GM18951 (cell line): ENCODE data around the gene RNU1-4.
"Not testable (repeated sequence)": the region's sequence is repeated elsewhere in the genome, so short reads cannot be mapped to it uniquely, and the experiment has no call there.

Experiments used
- POLR2A ChIP-seq: IDR thresholded peaks from 4 replicates; pipeline ENCODE4 v1.6.1; 2011; ENCODE audit warnings: mild to moderate bottlenecking; ENCODE audit not compliant: insufficient read length, insufficient read depth; ENCODE audit errors: extremely low read depth
- in situ Hi-C: fragments of 300-500 bp; cut with MboI; formaldehyde crosslinking; loops from one replicate; pipeline ENCODE4 v1.12.0; 2022; ENCODE audit warnings: low sequenced_read_pairs, mixed read lengths, inconsistent platforms; ENCODE audit not compliant: unreplicated experiment

The RNU1-4 gene

DNA sequence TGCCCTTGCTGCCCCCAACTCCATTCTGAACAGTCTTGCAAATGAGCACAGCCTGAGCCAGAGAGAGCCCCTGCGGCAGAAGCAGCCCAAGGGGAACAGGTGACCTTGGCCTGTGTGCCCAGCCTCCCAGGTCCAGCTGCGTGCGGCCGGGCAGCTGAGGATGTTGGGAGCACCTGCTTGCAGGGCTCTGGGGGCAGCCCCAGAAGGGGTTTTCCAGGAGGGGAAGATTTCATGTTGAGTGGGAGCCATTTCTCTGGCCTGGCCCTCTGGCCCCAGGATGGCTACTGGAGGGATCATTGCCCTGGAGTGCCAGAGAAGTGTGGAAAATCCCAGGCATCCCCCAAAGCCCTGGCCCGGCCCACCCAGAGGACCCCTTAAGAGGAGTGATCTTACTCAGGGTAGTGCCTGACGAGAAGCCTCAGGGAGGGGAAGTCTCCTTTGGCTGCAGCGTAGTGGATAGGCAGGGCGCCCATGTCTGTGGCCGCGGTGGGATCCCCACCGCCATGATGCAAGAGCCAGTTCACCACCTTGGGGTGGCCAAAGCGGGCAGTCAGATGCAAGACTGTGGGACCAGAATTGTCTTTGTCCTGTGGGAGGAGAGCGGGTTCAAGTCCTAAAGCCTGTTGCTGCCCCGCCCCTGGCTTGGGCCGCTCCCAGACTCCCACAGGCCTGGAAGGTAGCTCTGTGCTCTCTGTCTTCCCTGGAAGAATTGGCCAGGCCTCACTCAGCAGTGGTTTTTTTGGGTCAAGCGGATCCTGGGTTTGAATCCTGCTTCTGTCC is 20.6 kb upstream of the RNU1-4 start:
- in situ Hi-C loops: loop anchor here (5.0 to 25.0 kb wide), 2 partner anchors 107 to 163 kb away; partner anchors contain the start of gene NBPF1

DNA sequence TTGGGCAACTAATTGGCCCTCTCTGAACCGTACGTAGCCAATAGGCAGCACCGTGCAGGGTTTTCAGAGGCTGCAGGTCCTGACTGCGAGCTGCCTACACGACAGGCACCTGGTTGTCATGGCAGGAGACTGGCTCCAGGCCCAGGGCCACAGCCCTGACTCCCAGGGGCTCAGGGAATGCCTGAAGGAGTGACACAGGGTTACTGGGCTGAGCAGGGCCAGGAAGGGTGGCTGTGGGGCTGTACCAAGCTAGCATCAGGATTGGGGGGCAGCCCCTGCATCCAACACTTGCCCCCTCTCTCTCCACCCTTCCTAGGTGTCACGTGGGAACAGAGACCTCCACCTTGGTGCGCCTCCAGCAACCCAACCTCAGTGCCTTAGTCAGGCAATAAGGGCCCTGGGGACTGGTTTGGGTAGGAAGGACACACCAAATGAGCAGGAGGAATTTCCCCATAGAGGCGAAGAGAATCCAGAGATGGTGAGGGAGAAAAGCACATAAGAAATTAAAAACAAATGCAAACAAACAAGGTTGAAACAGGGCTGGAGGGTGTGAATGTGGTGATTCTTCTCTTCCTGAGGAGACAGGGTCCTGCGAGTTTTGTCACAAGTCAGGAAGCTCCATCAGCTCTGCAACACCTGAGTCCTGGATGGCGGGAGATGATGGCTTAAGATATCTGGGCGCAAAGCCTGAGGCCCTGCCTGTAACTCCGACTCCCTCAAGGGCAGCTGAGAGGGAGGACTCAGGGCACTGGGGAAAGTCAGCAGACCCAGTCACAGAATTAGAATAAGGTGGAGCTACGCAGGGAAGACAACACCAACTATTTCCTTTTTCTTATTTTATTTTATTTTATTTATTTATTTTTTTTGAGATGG is 19.7 kb upstream of the RNU1-4 start:
- in situ Hi-C loops: loop anchor here (5.0 to 25.0 kb wide), 2 partner anchors 108 to 162 kb away; partner anchors contain the start of gene NBPF1
- no peak for TF ChIP-seq POLR2A

More for the DNA sequence above, 20.6 kb upstream of the RNU1-4 start:
- TF ChIP-seq POLR2A: no peak

DNA sequence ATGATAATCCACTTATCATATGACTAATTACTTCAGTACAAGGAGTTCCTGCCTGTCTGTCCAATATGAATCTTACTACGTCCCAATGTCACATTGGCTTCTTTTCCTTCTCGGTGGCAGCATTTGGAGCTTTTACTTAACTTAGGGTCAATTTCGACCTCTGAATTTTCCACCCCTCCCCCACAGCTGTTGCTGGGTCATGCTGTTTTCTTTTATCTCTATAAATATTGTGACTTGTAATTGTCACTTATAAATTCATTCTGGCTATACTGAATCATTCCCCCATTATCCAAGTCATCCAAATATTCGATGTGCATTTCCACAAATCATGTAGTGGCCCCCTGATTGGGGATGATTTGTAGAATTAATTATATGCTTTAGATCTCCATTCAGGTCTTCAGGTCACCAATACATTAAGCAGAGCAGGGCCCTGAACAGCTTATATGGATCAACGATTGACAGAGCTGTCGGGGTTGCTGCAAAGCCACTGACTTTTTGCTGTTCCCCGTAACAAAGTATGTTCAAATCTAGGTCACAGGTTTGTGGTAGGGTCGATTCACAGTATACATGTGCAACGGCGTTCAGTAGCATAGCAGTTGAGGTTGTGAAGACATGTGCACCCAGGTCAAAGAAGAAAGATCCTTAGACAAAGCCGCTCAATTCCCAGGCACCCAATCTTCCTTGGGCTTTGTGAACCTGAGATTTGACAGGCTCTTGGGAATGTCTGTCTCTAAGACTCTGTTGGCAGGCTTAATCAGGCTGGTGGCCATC is 18.3 kb upstream of the RNU1-4 start:
- no peak for TF ChIP-seq POLR2A
- in situ Hi-C loops: loop anchor here (5.0 to 25.0 kb wide), 2 partner anchors 110 to 160 kb away; partner anchors contain the start of gene NBPF1

DNA sequence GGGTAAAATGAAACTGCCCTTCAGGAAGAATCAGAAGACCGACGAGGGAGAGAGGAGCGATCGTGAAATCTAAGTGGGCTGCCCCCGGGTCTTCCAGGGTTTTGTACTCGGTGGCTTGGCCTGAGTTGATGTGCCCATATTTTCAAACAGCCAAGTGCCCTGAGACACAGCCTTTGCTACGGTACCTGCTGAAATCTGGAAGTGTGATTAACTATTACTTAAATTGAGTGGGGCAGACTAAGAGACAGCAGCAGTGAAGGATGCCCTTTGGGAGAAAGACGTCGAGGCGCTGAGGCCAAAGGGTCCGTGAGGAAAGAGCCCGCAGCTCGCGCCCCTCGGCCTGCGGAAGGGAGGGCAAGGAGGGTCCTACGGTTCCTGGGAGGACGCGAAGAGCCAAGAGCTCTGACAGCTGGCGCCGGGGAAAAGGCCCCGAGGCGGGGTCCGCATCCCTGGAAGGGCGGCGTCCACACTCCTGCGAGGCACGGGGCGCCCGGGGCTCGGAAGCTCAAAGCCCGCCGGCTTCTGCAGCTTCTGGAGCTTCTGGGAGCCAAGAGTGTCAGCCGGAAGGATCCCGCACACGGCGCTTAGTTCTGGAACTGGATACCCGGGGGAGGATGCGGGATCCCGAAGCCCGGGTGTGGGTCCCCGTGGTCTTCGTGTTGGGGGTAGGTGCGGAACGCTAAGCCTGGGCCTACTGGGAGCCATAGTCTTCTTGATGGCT is 15.4 kb upstream of the RNU1-4 start:
- in situ Hi-C loops: loop anchor here (5.0 to 25.0 kb wide), 5 partner anchors 48 to 178 kb away; partner anchors contain the start of gene NBPF1
- no peak for TF ChIP-seq POLR2A

DNA sequence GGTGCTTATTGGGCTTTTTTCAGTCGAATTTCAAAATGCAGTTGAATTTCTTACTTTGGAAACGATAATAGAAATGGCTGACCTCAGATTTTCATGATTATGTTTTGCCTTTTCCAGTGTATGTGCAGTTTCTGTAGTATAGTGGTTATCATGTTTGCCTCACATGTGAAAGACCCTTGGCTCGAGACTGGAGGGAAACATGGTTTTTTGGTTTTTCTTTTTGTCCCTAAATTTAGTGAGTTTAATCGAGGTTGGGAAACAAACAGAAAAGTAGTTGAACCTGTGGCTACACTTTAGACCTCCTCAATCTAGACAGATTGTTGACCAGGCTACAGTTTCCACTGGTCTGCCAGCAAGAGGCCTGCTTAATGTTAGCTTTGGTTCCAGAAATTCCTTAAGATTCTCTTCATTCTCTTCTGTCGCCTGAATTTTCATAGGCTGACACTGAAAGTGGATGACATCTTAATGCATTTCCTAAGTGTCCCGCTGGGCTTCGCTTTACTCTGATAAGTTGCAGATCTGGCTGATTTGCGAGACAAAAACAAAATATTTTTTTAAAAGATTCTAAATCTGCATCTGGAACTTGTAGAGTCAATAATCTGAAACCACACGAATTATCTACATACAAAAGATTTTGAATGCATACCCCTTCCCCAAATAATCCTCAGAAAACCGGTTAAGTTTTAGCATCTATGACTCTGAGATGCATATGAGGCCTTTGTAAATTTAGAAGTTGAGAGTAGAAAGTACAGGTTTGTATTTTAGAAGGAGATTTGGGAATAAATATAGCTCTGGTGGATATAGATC is 14.7 kb upstream of the RNU1-4 start:
- in situ Hi-C loops: loop anchor here (5.0 kb wide), 3 partner anchors 48 to 178 kb away; no protein-coding TSS in a partner anchor

DNA sequence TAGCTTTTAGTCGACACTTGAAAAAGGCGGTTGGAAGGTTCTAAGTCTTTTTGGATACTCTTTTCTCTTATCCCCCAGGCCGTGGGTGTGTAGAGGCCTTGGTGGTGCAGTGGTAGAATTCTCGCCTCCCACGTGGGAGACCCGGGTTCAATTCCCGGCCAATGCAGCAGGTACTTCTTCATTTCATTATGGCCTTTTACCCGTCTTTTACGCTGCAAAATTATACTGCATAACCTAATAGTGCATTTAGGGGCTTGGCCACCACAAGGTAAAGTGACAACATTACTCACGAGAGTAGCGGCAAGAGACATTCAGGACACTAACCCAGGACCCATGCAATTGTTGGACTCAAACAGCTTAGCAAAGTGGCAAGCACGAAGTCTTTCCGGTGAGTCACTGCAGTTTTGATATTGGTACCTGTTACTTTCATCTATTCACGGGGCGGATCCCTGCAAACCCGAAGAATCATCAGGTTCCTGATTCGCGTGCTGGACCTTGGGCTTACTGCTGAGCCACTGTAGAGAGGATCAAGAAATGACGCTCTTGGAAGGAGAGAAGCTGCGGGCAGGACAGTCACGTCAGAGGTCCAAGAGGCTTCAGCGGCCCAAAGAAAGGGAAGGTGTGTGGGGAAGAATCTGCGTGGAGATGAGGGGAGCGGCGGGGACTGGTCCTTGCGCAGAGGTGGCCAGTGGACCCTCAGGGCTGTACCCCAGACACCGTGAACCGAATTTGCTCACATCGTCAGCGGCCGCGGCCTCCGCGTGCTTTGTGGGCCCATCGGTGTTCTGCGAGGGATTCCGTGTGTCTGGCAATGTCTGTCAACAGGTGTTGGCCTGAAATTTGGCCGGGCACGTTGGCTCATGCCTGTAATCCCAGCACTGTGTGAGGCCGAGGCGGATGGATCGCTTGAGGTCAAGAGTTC is 12.9 kb upstream of the RNU1-4 start:
- TF ChIP-seq POLR2A: no peak
- in situ Hi-C loops: loop anchor here (5.0 kb wide), 3 partner anchors 50 to 180 kb away; no protein-coding TSS in a partner anchor

DNA sequence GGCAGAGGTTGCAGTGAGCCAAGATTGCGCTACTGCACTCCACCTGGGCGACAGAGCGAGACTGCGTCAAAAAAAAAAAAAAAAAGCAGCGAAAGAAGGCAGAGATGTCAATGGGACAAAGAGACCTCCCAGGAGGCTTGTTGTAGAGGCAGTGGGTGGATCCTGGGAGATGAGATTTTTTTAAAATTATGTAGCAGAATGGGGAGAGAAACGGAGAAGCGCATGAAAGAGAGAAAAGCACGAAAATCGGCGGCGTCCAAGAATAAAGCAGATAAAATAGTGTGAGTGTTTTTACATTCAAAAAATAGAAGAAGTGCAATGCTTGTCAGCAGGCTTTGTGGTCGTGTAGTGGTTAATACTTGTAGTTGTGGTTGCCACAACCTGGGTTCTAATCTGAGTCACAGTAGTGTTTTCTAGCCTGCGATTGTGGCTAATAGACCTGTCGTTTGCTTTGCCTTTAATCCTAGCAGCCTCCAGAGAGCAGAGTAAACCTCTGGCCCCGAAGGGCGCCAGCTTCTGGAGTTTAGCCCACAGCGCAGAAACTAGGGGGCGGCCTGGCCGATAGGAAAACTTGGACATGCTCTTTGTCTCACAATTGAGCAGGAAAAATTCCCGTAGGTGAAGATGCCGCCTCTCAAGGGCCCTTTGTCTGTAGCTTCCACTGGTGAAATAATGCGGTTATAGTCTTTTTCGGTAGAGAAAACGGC is 11.9 kb upstream of the RNU1-4 start:
- in situ Hi-C loops: loop anchor here (5.0 kb wide), 3 partner anchors 51 to 181 kb away; no protein-coding TSS in a partner anchor

DNA sequence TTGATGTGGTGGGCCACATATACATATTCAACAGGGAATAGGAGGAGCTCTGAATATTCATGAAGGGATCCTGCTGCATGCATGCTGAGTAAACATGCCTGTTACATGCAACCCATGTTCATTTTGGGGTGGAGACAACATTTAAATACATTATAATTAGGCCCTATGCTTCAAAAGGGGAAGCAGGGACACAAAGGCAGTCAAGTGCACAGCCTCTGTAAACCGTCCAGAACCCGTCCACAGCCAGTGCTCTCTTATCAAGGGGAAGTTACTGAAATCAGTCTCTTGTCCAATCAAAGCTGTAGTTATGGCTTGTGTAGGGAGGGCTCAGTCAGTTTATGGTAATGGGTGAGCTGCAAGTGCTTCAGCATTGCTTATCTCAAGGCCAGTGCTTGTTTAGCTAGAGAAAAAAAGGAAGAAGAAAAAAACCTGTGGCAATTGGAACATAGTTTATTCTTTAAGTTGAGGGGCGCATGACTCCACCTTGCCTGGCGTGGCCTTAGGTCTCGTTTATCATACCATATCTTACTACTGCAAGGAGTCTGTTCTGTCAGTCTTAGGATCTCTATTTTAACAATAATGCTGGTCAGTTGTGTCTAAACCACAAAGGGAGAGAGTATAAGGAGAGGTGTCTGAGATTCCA is 7.9 kb upstream of the RNU1-4 start:
- in situ Hi-C loops: not testable (repeated sequence)

DNA sequence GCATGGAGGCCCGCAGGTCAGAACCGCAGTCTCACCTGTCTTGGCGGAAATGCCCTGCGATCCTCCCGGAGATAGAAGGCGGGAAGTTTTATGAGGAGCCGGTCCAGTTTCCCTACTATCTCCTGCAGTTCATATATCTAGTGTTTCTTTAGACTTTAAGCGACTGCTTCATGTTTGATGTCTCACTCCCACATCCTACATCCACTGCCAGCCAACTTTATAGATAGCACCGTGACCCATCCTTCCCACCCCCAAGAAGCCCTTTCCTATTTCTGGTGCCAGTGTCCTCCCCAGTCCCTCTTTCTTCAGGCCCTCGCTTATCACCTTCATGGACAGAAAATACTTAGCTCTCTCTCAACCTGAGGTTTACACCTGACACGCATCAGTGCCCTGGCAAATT is 914 bp downstream of the RNU1-4 start:
- in situ Hi-C loops: not testable (repeated sequence)

DNA sequence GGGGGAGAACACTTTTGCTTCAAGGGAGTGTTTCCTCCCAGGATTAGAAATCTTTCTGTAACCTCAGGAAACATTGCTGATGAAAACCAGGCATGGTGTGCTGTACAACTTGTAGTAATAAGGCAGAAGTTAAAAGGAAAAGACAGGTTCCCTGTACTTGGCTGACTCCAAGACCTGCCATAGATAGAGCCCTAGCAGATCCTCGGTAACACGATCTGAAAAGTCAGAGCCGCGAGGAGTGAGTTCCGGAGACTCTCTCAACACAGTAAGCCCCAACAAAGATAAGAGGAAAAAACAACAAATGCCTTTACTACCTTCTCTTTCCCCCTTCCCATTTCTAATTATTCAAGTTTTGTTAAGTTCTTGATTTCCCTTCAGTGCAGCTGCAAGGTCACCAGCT is 7.3 kb downstream of the RNU1-4 start:
- in situ Hi-C loops: not testable (repeated sequence)

DNA sequence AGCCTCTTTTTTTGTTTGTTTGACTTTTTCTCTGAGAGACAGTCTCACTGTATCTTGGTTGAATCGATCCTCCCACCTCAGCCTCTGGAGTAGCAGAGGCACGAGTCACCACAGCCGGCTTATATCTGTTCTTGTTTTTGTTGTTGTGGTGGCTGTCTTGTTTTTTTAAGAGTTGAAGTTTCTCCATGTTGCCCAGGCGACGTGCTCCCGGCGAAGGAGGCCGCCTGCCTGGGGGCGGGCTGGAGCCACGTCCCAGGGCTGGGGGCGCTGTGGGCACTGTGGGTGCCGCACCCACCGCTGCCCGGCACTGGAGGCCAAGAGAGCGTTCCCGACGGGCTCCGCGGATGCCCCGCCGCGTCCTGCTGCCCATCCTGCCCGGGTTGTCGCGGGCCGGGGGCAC is 8.4 kb downstream of the RNU1-4 start:
- in situ Hi-C loops: not testable (repeated sequence)

DNA sequence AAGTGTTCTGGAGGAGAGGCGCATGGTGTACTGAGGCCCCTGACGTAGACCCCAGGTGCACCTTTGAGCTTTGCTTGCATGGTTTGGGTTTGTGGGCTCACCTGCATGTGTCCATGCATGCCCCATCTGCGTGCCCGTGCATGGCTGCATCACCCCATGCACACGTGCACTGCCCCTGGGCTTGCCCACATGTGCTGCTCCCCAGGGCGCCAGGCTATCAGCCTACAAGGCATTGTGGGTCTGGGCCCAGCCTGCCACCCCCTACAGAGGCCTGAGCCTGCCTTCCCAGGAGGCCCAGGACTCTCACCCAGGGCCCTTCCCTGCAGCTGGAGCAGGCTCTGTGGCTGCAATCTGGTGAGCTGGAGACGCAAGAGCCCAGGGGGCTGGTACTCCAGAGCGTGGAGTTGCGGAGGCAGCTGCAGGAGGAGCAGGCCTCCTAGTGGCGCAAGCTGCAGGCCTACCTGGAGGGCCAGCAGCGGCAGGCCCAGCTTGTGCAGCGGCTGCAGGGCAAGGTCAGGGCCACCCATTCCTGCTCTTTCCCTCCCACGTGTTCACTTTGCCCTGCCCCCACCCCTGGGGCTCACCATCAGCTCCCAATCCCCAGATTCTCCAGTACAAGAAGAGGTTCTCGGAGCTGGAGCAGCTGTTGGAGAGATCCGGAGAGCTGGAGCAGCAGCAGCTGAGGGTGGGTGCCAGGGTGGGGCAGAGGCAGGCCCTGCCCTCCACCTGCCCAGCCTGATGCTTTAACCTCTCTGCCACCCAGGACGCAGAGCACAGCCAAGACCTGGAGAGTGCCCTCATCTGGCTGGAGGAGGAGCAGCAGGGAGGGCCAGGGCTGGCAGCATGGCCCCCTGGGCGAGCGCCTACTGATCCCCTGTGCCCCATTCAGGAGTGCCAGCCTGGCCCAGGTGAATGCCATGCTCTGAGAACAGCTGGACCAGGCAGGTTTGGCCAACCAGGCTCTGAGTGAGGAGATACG is 9.9 kb downstream of the RNU1-4 start:
- in situ Hi-C loops: not testable (repeated sequence)

DNA sequence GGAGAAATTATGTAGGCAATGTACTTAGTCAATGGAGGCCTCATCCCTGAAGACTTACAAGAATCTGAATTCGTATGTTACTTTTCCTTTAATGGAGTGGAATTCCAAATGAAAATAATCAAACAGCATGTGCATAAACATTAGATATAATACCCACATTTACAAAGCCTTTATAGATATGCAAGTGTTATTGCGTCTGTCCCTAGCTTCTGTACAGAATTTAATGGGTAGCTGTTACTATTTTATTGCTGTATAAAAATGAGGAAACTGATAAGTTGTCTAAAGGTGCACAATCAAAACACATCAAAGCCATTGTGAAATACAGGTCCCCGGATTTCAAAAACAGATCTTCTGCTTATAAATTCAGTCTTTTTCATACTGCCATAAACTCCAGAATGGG is 12.5 kb downstream of the RNU1-4 start:
- in situ Hi-C loops: not testable (repeated sequence)

DNA sequence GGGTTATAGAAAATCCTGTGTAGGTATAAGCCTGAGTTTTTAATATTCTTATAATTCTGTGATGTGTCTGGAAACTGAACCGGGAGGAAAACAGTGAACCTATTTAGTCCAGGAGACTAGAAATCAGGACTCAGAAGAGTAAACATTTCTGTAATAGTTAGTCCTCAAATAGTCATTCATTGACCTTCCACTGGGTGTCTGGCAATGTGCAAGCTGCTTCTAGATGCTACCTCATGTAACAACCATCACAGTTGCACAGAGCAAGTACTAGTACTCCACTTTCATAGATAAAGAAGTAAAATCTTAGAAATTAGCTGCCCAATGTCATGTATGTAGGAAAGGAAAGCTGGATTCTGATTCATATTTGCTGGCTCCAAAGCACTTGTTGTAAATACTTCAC is 15.1 kb downstream of the RNU1-4 start:
- in situ Hi-C loops: not testable (repeated sequence)
